ENCODE results near the gene SNAP25. TPM values are rescaled to one million over a fixed set of nuclear protein-coding genes. Genes with fewer than 3 reads are reported as not detected.

SNAP25 gene
- total RNA-seq, 6 experiments from 2014 or later = 0.10 TPM; not detected in 5

GRCh38 chr20:10324198-10324847 is 105.7 kb downstream of the SNAP25 start:
- peaks cover 11% of the 10 kb centered on the region for H3K4me1 Mint-ChIP-seq (ENCODE audit: low read depth)
- H3K27me3 Mint-ChIP-seq (ENCODE audit: insufficient read depth) = peaks cover 32% of the 10 kb centered on the region
- no peak for TF ChIP-seq CTCF (IDR thresholded peaks at IDR 0.05)
- no peak overlapping the region for H3K27ac Mint-ChIP-seq
- no peak for DNase-seq
- H3K36me3 Mint-ChIP-seq (ENCODE audit: low read depth) = no peaks in the 10 kb centered on the region; the same call in 1 of the 2 replicates
- H3K4me3 Mint-ChIP-seq = no peak overlapping the region
- H3K9me3 Mint-ChIP-seq = no peaks in the 10 kb centered on the region

- Mint-ChIP-seq H3K27me3 (ENCODE audit: insufficient read depth) (peaks cover 23% of the 10 kb centered on the region), H3K36me3 (ENCODE audit: low read depth) (no peaks in the 10 kb centered on the region; the same call in 1 of the 2 replicates), H3K9me3 (no peaks in the 10 kb centered on the region), H3K4me3 (no peak overlapping the region), H3K27ac (no peak overlapping the region), H3K4me1 (ENCODE audit: low read depth) (no peaks in the 10 kb centered on the region)
- TF ChIP-seq CTCF (IDR thresholded peaks at IDR 0.05) = no peak
- no peak for DNase-seq
Measured at GRCh38 chr20:10328897-10329255, 110.2 kb downstream of the SNAP25 start.

- Mint-ChIP-seq H3K27ac (no peak overlapping the region), H3K4me1 (ENCODE audit: low read depth) (no peaks in the 10 kb centered on the region), H3K4me3 (no peak overlapping the region), H3K9me3 (no peaks in the 10 kb centered on the region), H3K36me3 (ENCODE audit: low read depth) (no peaks in the 10 kb centered on the region; the same call in 1 of the 2 replicates), H3K27me3 (ENCODE audit: insufficient read depth) (peaks cover 24% of the 10 kb centered on the region)
- no peak for TF ChIP-seq CTCF (IDR thresholded peaks at IDR 0.05)
- DNase-seq = no peak
Measured at GRCh38 chr20:10329387-10330005, 110.9 kb downstream of the SNAP25 start.

- H3K36me3 Mint-ChIP-seq (ENCODE audit: low read depth) = no peaks in the 10 kb centered on the region; the same call in 1 of the 2 replicates
Measured at GRCh38 chr20:10330071-10330470, 111.4 kb downstream of the SNAP25 start.

GRCh38 chr20:10332656-10333415 is 114.2 kb downstream of the SNAP25 start:
- DNase-seq = no peak
- no peaks in the 10 kb centered on the region for H3K9me3 Mint-ChIP-seq
- H3K27me3 Mint-ChIP-seq (ENCODE audit: insufficient read depth) = peaks cover 11% of the 10 kb centered on the region
- no peaks in the 10 kb centered on the region for H3K36me3 Mint-ChIP-seq (ENCODE audit: low read depth)
- no peaks in the 10 kb centered on the region for H3K4me1 Mint-ChIP-seq (ENCODE audit: low read depth)
- no peak for TF ChIP-seq CTCF (IDR thresholded peaks at IDR 0.05)
- H3K4me3 Mint-ChIP-seq = no peak overlapping the region
- no peak overlapping the region for H3K27ac Mint-ChIP-seq

More at GRCh38 chr20:10330071-10330470, 111.4 kb downstream of the SNAP25 start:
- DNase-seq = no peak
- Mint-ChIP-seq H3K4me3 (no peak overlapping the region), H3K9me3 (no peaks in the 10 kb centered on the region), H3K4me1 (ENCODE audit: low read depth) (no peaks in the 10 kb centered on the region), H3K27me3 (ENCODE audit: insufficient read depth) (peaks cover 23% of the 10 kb centered on the region), H3K27ac (no peak overlapping the region)
- TF ChIP-seq CTCF (IDR thresholded peaks at IDR 0.05) = no peak
